Activated CD8-positive, alpha-beta memory T cell treated with anti-CD3 and anti-CD28 coated beads, Interleukin-2, amount 50 U/mL, for 24 hours (primary cell): ENCODE measurements around the gene C17orf75.

Source experiments
- DNase-seq: peaks from one replicate; pipeline ENCODE4 v3.0.0-alpha.2; 2020; ENCODE audit errors: extremely low read depth

The C17orf75 gene

GRCh38 chr17:32278815-32279214 lies 63.2 kb downstream of the C17orf75 start:
- no peak for DNase-seq
